Astrocyte of the spinal cord (primary cell): ENCODE measurements around the gene TSPAN9.
A peak's percentile ranks its signal among the peaks of the same experiment; 100 is the strongest.

ENCODE experiments used
- DNase-seq: peaks from one replicate; pipeline ENCODE4 v3.0.0; 2011; ENCODE audit warnings: low read depth, low spot score
- H3K4me3 ChIP-seq: 2 replicates; pipeline ENCODE4 v1.5.1; 2011; ENCODE audit warnings: low read depth, mild to moderate bottlenecking, low read length, moderate library complexity
- CTCF ChIP-seq: IDR thresholded peaks from 2 replicates; pipeline ENCODE4 v1.5.1; 2012; ENCODE audit warnings: low read depth, mild to moderate bottlenecking, low read length, inconsistent platforms
- in situ Hi-C: cut with HindIII; loops from 2 replicates; pipeline ENCODE4 v1.10.0; 2017; ENCODE audit warnings: low sequenced_read_pairs

The TSPAN9 gene

GRCh38 chr12:3195859-3196483 is 118.8 kb downstream of the TSPAN9 start:
- in situ Hi-C loops, result no loop called here
- no peak overlapping the region for H3K4me3 ChIP-seq
- no peak for DNase-seq
- TF ChIP-seq CTCF, result no peak

GRCh38 chr12:3196488-3196887 is 119.3 kb downstream of the TSPAN9 start:
- in situ Hi-C loops, result no loop called here
- no peak overlapping the region for H3K4me3 ChIP-seq
- no peak for DNase-seq
- no peak for TF ChIP-seq CTCF

DNA sequence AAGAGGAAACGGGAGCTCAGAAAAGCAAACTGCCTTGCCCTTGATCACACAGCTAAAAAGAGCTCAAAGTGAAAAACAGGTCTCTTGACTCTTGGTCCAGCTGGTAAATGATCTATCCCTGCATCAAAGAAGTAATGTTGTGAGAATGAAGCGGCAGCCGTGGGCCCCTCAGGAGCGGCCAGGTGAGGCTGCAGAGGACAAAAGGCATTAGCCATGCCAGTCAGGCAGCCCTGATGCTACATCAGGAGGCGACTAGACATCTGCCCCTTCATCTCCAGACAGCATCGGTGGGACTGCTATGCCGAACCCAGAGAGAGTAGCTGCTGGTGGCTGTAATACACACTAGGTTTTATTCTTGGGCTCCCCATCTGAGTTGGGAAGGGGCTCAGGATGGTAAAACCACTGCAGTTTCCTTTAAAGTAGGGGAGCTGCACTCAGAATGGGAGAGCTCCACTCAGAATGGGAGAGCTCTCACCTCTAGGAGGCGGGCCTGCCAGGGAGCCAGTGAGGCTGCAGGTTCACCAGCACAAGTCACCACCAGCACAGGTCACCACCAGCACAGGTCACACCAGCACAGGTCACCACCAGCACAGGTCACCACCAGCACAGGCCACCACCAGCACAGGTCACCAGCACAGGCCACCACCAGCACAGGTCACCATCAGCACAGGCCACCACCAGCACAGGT is 120.1 kb downstream of the TSPAN9 start:
- no peak for TF ChIP-seq CTCF
- no peak for DNase-seq
- H3K4me3 ChIP-seq, result no peak overlapping the region
- in situ Hi-C loops, result no loop called here

DNA sequence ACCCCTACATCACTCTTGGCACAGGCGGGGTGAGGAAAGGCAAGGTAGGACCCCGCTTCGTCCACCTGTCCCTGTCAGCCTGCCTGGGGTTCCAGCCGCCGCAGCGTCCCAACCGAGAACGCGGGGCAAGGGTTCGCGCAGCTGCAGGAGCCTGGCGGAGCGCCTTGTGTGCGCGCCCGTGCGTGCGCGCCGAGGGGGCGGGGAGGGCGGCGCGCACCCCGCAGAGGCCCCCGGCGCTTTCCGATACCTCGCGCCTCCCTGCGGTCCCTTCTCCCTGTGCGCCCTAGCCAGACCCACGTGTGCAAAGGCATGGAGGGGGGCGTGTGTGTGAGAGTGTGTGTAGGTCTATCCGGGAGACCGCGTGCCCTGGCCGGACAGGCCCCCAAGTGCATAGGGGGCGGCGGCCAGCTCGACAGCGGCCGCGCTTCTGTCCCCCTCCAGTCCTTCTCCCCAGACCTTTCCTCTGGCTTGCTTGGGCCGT is 122.4 kb downstream of the TSPAN9 start:
- H3K4me3 ChIP-seq, result peak overlapping the region; percentile 46
- in situ Hi-C loops, result no loop called here
- no peak for TF ChIP-seq CTCF
- DNase-seq, result peak; percentile 37

DNA sequence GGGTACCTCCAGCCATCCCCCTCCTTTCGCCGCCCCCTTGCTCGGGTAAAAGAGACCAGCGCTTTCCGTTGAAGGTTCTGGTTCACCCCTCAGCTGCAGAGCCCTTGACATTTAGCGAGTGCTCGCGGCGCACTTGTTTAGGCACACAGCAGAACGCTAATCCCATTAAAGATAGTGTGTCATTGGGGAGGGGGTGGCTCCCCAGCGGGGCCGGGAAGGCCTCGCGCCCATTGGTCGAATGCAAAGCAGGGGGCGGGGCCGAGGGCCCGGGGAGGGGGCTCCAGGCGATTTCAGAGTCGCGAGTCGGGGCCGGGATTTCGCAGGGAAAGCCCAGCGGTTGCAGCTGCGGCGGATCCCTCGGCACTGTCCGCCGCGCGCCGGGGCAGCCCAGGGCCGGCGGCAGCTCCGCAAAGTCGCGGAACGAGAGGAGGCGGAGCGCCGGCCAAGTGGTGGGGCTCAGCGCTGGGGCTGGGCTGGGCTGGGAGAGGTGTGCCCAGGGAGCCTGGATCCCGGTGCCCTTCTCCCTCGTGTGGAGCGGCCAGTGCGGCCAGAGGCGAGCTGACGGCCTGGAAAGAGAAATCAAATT is 122.9 kb downstream of the TSPAN9 start:
- in situ Hi-C loops, result no loop called here
- TF ChIP-seq CTCF, result no peak
- DNase-seq, result peak; percentile 67
- H3K4me3 ChIP-seq, result peak overlapping the region; percentile 46

DNA sequence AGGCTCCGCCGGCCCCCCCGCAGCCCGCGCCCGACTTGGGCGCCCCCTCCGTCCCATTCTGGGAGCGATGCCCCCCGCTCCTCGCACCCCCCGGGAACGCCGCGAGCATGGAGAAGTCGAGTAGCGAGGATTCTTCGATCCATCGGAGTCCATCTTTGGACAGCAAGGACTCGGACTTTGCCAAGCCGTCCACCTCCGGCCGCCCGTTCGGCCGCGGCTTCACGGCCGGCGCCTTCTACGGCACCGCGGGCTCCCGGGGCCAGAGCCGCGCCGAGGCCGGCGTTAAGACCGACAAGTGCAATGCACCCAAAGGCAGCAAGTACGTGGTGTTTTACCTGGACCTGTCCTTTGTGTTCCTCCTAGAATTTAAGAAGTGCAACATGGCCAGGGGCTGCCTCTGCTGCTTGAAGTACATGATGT is 123.6 kb downstream of the TSPAN9 start:
- H3K4me3 ChIP-seq, result peak overlapping the region; percentile 46
- in situ Hi-C loops, result no loop called here
- no peak for TF ChIP-seq CTCF
- DNase-seq, result no peak
